GM12801 (cell line): ENCODE data around the gene SLC7A6OS.

ENCODE experiments used
- CTCF ChIP-seq: IDR thresholded peaks from one replicate; pipeline ENCODE4 v1.5.1; 2011; ENCODE audit warnings: control low read depth; ENCODE audit not compliant: insufficient read length; ENCODE audit errors: extremely low read depth

SLC7A6OS gene

GRCh38 chr16:68310774-68311511, at the start of gene SLC7A6OS, which contains the start of gene PRMT7:
Gene SLC7A6OS (minus strand): TSS chr16:68310946. CDS start chr16:68310926, 20 bp downstream.
Gene PRMT7 (plus strand): TSS chr16:68311019. CDS start chr16:68315980, 4,961 bp downstream.
- TF ChIP-seq CTCF: no peak

DNA sequence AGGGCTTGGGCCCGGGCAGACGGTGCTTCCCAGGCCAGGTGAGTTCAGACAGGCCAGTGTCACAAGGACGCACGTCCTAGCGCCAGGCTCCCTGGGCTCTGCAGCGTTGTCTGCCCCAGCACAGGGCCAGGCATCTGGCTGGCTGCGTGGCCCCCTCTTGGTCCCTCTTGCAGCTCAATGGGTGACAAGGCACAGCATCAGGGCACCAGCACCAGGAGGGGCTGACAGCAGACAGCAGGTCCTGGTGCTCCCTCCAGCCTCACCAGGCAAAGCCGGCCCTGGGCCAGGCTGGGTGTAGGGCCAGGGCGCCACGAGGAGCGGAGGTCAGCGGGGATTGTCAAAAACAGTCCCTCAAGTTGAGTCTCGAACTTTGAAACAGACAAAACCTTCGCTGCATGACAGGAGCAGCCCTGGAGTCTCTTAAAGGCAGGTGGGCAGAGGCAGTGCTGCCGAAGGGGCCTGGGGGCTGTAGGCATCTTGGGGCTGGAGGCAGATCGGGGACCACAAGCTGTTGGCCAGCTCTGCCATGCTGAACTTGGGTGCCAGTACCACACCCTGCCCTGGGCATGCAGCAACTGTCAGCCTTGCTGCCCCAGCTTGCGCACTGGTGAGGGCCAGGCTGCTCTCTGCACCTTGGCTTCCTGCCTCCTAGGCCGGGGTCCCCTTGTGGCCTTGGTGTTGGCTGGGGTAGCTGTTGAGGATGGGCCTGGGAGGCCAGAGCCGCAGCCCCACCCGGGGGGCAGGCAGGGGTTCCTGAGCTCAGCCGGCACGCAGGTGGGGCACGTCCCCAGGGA, 48.8 kb upstream of the SLC7A6OS start:
- TF ChIP-seq CTCF: no peak

DNA sequence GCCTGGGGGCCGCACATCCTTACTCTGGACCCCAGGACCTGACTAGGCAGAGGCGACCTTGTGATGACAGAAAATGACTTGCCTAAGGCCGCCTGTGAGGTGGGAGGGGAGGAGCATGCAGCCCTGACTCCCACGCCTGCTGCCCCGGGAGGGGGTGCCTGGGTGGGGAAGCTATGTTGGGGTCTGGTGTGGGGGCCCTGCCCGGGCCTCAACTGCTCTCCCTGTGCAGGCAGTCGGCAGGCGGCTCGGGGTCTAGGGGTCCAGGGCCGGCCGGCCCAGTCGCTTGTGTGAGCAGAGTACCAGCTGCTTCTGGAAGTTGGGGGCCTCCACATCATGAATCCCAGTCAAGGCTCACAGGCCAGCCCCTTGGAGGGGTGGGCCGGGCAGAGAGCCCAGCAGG, 48.2 kb upstream of the SLC7A6OS start:
- no peak for TF ChIP-seq CTCF

- TF ChIP-seq CTCF: no peak
Measured at GRCh38 chr16:68357923-68358322, 47.2 kb upstream of the SLC7A6OS start.

GRCh38 chr16:68357521-68357922, 46.8 kb upstream of the SLC7A6OS start:
- no peak for TF ChIP-seq CTCF

- TF ChIP-seq CTCF: no peak
Measured at GRCh38 chr16:68356919-68357286, 46.2 kb upstream of the SLC7A6OS start.

DNA sequence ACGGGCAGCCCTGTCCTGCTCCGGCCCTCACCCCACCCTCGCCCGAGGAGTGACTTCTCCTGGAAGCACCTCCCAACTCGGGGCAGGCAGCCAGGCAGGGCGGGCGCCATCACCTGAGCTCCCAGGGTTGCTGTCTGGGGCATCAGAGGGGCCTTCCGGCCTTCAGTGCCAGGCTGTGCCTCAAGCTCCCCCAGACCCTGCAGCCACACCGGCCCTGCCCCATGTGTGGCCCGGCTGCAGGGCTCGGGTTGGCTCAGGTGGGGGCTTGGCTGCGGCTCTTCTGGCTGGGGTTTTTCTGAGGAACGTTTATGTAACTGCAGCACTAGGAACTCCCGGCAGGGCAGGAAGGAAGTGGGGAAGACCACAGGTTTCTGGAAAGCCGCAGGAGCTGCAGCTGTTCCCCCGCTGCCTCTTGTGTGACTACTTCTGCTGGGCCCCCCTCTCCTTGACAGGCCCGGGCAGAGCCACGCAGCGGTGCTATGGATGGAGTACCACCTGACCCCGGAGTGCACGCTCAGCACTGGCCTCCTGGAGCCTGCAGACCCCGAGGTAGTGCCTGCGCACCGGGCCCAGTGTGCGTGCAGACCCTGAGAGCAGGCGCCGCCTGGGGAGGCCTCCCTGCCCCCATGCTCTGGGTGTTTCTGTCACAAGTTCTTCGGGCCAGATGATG, 45.6 kb upstream of the SLC7A6OS start:
- TF ChIP-seq CTCF: no peak
